ENCODE results near the gene CFAP298. TPM values are rescaled to one million over a fixed set of nuclear protein-coding genes. Genes with fewer than 3 reads are reported as not detected.

The CFAP298 gene
- total and polyA plus RNA-seq, 2 donors (not counting 3 experiments of a cell fraction or from before 2014, with no cell fraction given), result 17.6 to 44.1 TPM

DNA sequence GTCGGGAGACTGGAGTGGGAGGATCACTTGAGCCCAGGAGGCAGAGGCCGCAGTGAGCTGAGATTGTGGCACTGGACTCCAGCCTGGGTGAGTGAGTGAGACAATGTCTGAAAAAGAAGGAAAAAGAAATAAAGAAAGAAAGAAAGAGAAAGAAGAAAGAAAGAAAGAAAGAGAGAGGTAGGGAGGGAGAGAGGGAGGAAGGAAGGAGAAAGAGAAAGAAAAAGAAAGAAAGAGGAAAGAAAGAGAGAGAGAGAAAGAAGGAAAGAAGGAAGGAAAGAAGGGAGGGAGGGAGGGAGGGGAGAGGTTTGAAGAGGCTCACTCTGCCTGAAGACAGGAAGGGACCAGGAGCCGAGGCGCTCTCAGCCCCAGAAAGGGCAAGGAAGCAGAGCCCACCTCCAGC is 22.0 kb downstream of the CFAP298 start:
- Histone ChIP-seq H3K9ac (replicated peaks; ENCODE audit: extremely low read depth, insufficient read depth, low read length) (no peak overlapping the region), H3K4me1 (ENCODE audit: control insufficient read depth, extremely low read depth, insufficient read depth, low read length) (no peaks in the 10 kb centered on the region), H2AFZ (ENCODE audit: low read depth, low read length) (no peak overlapping the region), H3K27me3 (ENCODE audit: control insufficient read depth in 2 of 2, insufficient read depth in 2 of 2, low read length in 2 of 2) (peaks cover 0 to 6% of the 10 kb centered on the region in 2 experiments), H3K4me2 (ENCODE audit: insufficient read depth, low read length) (no peak overlapping the region), H3K79me2 (ENCODE audit: control insufficient read depth, insufficient read depth, low read length) (no peaks in the 10 kb centered on the region), H3K9me1 (replicated peaks; ENCODE audit: control insufficient read depth, extremely low read depth, insufficient read depth, low read length) (no peaks in the 10 kb centered on the region), H3K9me3 (replicated peaks; ENCODE audit: control insufficient read depth, insufficient read depth, low read length) (no peaks in the 10 kb centered on the region), H4K20me1 (replicated peaks; ENCODE audit: control insufficient read depth, extremely low read depth, insufficient read depth, low read length) (no peaks in the 10 kb centered on the region), H3K4me3 (replicated peaks in 1 of 3; ENCODE audit: insufficient read depth in 1 of 3, low read depth in 1 of 3, low read length in 3 of 3) (no peak overlapping the region), H3K36me3 (ENCODE audit: control insufficient read depth in 2 of 2, extremely low read depth in 1 of 2, insufficient read depth in 2 of 2, low read length in 2 of 2) (no peaks in the 10 kb centered on the region), H3K27ac (ENCODE audit: insufficient read depth, low read depth, low read length) (no peak overlapping the region)
- DNase-seq (ENCODE audit: low read depth, low spot score), result no peak
- TF ChIP-seq, protein P1, sequence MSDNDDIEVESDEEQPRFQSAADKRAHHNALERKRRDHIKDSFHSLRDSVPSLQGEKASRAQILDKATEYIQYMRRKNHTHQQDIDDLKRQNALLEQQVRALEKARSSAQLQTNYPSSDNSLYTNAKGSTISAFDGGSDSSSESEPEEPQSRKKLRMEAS (IDR thresholded peaks at IDR 0.05; ENCODE audit: insufficient read depth, insufficient read length), result no peak
- TF ChIP-seq FOS (IDR thresholded peaks at IDR 0.05; ENCODE audit: borderline replicate concordance, insufficient read depth, low read length), result no peak
- no peak for TF ChIP-seq EZH2 (IDR thresholded peaks at IDR 0.05; ENCODE audit: borderline replicate concordance, low read depth, low read length, severe bottlenecking)
- BruUV-seq (replicated peaks), result no TSS peak
- dilution Hi-C loops (cut with MboI; ENCODE audit: extremely low pct_ligation_motif_present, low sequenced_read_pairs) (no loop called here), intact Hi-C loops (cut with micrococcal nuclease) (no loop called here)
- CTCF ChIA-PET, result interaction anchor here (0.6 to 1.0 kb wide), 2 partner anchors 10 to 410 kb away, joined by 3 read pairs; no protein-coding TSS in a partner anchor
- POLR2A ChIA-PET, result no interaction called here
- no peak for FAIRE-seq

DNA sequence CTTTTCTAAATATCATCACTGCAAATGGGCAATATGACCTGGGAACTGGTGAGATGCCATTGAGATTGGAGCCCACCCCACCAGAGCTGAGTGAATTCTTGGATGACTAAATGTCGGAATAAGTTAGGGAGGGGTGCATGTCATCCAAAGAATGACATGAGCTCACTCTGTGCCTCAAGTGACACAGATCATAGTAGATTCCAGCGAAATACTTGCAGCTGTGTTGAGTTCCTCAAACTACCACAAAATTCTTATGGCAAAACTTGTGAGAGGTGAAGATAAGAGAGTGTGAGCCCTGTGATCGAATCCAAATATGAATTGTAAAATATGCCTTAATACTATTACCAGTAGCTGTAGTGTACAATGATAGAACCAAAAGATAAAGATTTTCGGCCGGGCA is 24.5 kb downstream of the CFAP298 start:
- Histone ChIP-seq H3K9ac (replicated peaks; ENCODE audit: extremely low read depth, insufficient read depth, low read length) (no peak overlapping the region), H2AFZ (ENCODE audit: low read depth, low read length) (no peak overlapping the region), H3K9me1 (replicated peaks; ENCODE audit: control insufficient read depth, extremely low read depth, insufficient read depth, low read length) (no peaks in the 10 kb centered on the region), H3K4me1 (ENCODE audit: control insufficient read depth, extremely low read depth, insufficient read depth, low read length) (no peaks in the 10 kb centered on the region), H3K27ac (ENCODE audit: insufficient read depth, low read depth, low read length) (no peak overlapping the region), H4K20me1 (replicated peaks; ENCODE audit: control insufficient read depth, extremely low read depth, insufficient read depth, low read length) (no peaks in the 10 kb centered on the region), H3K4me3 (replicated peaks in 1 of 3; ENCODE audit: insufficient read depth in 1 of 3, low read depth in 1 of 3, low read length in 3 of 3) (no peak overlapping the region), H3K27me3 (ENCODE audit: control insufficient read depth in 2 of 2, insufficient read depth in 2 of 2, low read length in 2 of 2) (peaks cover 0 to 6% of the 10 kb centered on the region in 2 experiments), H3K79me2 (ENCODE audit: control insufficient read depth, insufficient read depth, low read length) (no peaks in the 10 kb centered on the region), H3K36me3 (ENCODE audit: control insufficient read depth in 2 of 2, extremely low read depth in 1 of 2, insufficient read depth in 2 of 2, low read length in 2 of 2) (no peaks in the 10 kb centered on the region), H3K4me2 (ENCODE audit: insufficient read depth, low read length) (no peak overlapping the region), H3K9me3 (replicated peaks; ENCODE audit: control insufficient read depth, insufficient read depth, low read length) (no peaks in the 10 kb centered on the region)
- FAIRE-seq (no peak), DNase-seq (ENCODE audit: low read depth, low spot score) (no peak)
- BruUV-seq (replicated peaks), result no TSS peak
- CTCF ChIA-PET, result interaction anchor here (2.1 to 2.6 kb wide), 2 partner anchors 13 to 184 kb away, joined by 6 read pairs; no protein-coding TSS in a partner anchor
- intact Hi-C loops (cut with micrococcal nuclease), result no loop called here
- dilution Hi-C loops (cut with MboI; ENCODE audit: extremely low pct_ligation_motif_present, low sequenced_read_pairs), result no loop called here
- POLR2A ChIA-PET, result no interaction called here
- TF ChIP-seq POLR2AphosphoS5 (IDR thresholded peaks at IDR 0.05; ENCODE audit: insufficient read depth, low read depth, low read length) (no peak), GATA2 (IDR thresholded peaks at IDR 0.05; ENCODE audit: insufficient read depth, insufficient read length, low read depth, low read length) (no peak), MYC (IDR thresholded peaks at IDR 0.05; ENCODE audit: low read depth, low read length) (no peak), FOS (IDR thresholded peaks at IDR 0.05; ENCODE audit: borderline replicate concordance, insufficient read depth, low read length) (no peak), POLR2A (IDR thresholded peaks at IDR 0.05; ENCODE audit: low read depth, low read length) (no peak)
- TF ChIP-seq, protein P2, sequence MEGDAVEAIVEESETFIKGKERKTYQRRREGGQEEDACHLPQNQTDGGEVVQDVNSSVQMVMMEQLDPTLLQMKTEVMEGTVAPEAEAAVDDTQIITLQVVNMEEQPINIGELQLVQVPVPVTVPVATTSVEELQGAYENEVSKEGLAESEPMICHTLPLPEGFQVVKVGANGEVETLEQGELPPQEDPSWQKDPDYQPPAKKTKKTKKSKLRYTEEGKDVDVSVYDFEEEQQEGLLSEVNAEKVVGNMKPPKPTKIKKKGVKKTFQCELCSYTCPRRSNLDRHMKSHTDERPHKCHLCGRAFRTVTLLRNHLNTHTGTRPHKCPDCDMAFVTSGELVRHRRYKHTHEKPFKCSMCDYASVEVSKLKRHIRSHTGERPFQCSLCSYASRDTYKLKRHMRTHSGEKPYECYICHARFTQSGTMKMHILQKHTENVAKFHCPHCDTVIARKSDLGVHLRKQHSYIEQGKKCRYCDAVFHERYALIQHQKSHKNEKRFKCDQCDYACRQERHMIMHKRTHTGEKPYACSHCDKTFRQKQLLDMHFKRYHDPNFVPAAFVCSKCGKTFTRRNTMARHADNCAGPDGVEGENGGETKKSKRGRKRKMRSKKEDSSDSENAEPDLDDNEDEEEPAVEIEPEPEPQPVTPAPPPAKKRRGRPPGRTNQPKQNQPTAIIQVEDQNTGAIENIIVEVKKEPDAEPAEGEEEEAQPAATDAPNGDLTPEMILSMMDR (IDR thresholded peaks at IDR 0.05; ENCODE audit: extremely low read depth in 1 of 2, insufficient read depth in 1 of 2, low read depth in 1 of 2, low read length in 2 of 2), result no peak
- TF ChIP-seq, protein P1 (IDR thresholded peaks at IDR 0.05; ENCODE audit: insufficient read depth, insufficient read length), result no peak

Measured in endothelial cell of umbilical vein (primary cell).